ENCODE measurements around the gene EML4. TPM values are rescaled to one million over a fixed set of nuclear protein-coding genes. Genes with fewer than 3 reads are reported as not detected.

EML4 gene
- total and polyA plus RNA-seq, 2 of the 13 experiments (the other 11 are each of a cell fraction or from before 2014, with no cell fraction given), result 243 to 476 TPM

GRCh38 chr2:42142547-42143184, 26.5 kb upstream of the EML4 start (continued):
- TF ChIP-seq MED1 (CRISPR knock-in tag; IDR thresholded peaks at IDR 0.05) (peak; percentile 50), ZBTB38 (CRISPR knock-in tag; IDR thresholded peaks at IDR 0.05) (peak; percentile 98), ZSCAN21 (CRISPR knock-in tag; IDR thresholded peaks at IDR 0.05; ENCODE audit: borderline replicate concordance) (0 out of 2 replicates have a peak, but pooled peaks have one; percentile 43), ZBTB4 (CRISPR knock-in tag; IDR thresholded peaks at IDR 0.05; ENCODE audit: borderline replicate concordance) (peak; percentile 58; the same call in 1 of the 2 replicates), SALL1 (CRISPR knock-in tag; IDR thresholded peaks at IDR 0.05) (peak; percentile 58), FOSL2 (CRISPR knock-in tag; IDR thresholded peaks at IDR 0.05) (peak; percentile 81), HOXA3 (CRISPR knock-in tag; IDR thresholded peaks at IDR 0.05) (peak; percentile 72; the same call in 1 of the 2 replicates), RORA (CRISPR knock-in tag; IDR thresholded peaks at IDR 0.05) (no peak), MEIS1 (CRISPR knock-in tag; IDR thresholded peaks at IDR 0.05; ENCODE audit: borderline replicate concordance) (no peak), ETV5 (CRISPR knock-in tag; IDR thresholded peaks at IDR 0.05; ENCODE audit: borderline replicate concordance) (no peak; the same call in 1 of the 2 replicates), ZNF333 (CRISPR knock-in tag; IDR thresholded peaks at IDR 0.05; ENCODE audit: borderline replicate concordance) (no peak), ZNF414 (CRISPR knock-in tag; IDR thresholded peaks at IDR 0.05) (no peak), TEAD3 (CRISPR knock-in tag; optimal IDR thresholded peaks at IDR 0.05; ENCODE audit: borderline replicate concordance) (peak; percentile 49), ZKSCAN5 (CRISPR knock-in tag; IDR thresholded peaks at IDR 0.05) (peak; percentile 96), PPARG (CRISPR knock-in tag; conservative IDR thresholded peaks at IDR 0.05) (no peak), MXD4 (CRISPR knock-in tag; IDR thresholded peaks at IDR 0.05) (0 out of 2 replicates have a peak, but pooled peaks have one; percentile 58), ZHX1 (CRISPR knock-in tag; IDR thresholded peaks at IDR 0.05; ENCODE audit: low read depth) (0 out of 2 replicates have a peak, but pooled peaks have one; percentile 21), MLX (CRISPR knock-in tag; IDR thresholded peaks at IDR 0.05) (0 out of 2 replicates have a peak, but pooled peaks have one; percentile 22), RARA (CRISPR knock-in tag; IDR thresholded peaks at IDR 0.05) (peak; percentile 34; the same call in 1 of the 2 replicates), ZNF570 (CRISPR knock-in tag; IDR thresholded peaks at IDR 0.05; ENCODE audit: borderline replicate concordance) (no peak), ZBTB43 (CRISPR knock-in tag; conservative IDR thresholded peaks at IDR 0.05) (no peak), KDM3A (CRISPR knock-in tag; IDR thresholded peaks at IDR 0.05; ENCODE audit: low read depth) (0 out of 2 replicates have a peak, but pooled peaks have one; percentile 65)

Measured in HepG2 (cell line).